Lower lobe of right lung (tissue), 2 donors: ENCODE measurements around the gene TTLL12. TPM values are rescaled to one million over a fixed set of nuclear protein-coding genes. Genes with fewer than 3 reads are reported as not detected.

Experiments
- ATAC-seq, 2 donors: fragments of 200-7000 bp; cut with Tn5 transposase; one replicate each; pipeline ENCODE4 v1.9.1; 2020 to 2022; ENCODE audit warnings: mild to moderate bottlenecking in 2 of 2, moderate library complexity in 2 of 2
- DNase-seq: peaks from one replicate; pipeline ENCODE4 v3.0.0-alpha.2; 2020
- H3K27ac ChIP-seq: fragments of 200-600 bp; one replicate; pipeline ENCODE4 v1.8.0; 2022
- H3K27me3 ChIP-seq: fragments of 200-600 bp; one replicate; pipeline ENCODE4 v1.8.0; 2022; ENCODE audit warnings: low read depth
- H3K36me3 ChIP-seq: fragments of 200-600 bp; one replicate; pipeline ENCODE4 v1.8.0; 2022; ENCODE audit warnings: mild to moderate bottlenecking
- H3K4me1 ChIP-seq: fragments of 200-600 bp; one replicate; pipeline ENCODE4 v1.8.0; 2022
- H3K4me3 ChIP-seq: fragments of 200-600 bp; one replicate; pipeline ENCODE4 v1.8.0; 2022; ENCODE audit warnings: mild to moderate bottlenecking
- H3K9me3 ChIP-seq: fragments of 200-600 bp; one replicate; pipeline ENCODE4 v1.8.0; 2022
- intact Hi-C: fragments of 100-400 bp; cut with DNase I; formaldehyde crosslinking; loops from one replicate; pipeline ENCODE4 v1.11.0; 2022
- long read RNA-seq: library from polyadenylated mRNA; unstranded; transcript quantifications from one replicate; pipeline ENCODE4 v2.0.0, GENCODE V29; 2021
- total RNA-seq: library from RNA; stranded (reverse); fragmentation: NEBNext Ultra II Directional; extraction: Animal tissue kit (Norgen Biotek cat#: 25700); gene quantifications from one replicate; pipeline ENCODE4 v1.2.1, GENCODE V29; 2021
- TF ChIP-seq, protein P1 (sequence below): fragments of 200-600 bp; IDR thresholded peaks from one replicate; pipeline ENCODE4 v1.8.0; 2022; ENCODE audit warnings: antibody characterized with exemption, mild to moderate bottlenecking
- donor health status: DM: no; HTN: yes; CAD: no; lungs with severe emphysema.

The TTLL12 gene
- total RNA-seq = 21.6 TPM
- long read RNA-seq, transcript TTLL12-201 (14 exons, 3,385 nt) = major isoform, 49 of 80 reads
- long read RNA-seq, partial matches to known transcripts = 28 of 80 reads
- long read RNA-seq, other reads (novel, unspliced or antisense) = 3 of 80 reads

DNA sequence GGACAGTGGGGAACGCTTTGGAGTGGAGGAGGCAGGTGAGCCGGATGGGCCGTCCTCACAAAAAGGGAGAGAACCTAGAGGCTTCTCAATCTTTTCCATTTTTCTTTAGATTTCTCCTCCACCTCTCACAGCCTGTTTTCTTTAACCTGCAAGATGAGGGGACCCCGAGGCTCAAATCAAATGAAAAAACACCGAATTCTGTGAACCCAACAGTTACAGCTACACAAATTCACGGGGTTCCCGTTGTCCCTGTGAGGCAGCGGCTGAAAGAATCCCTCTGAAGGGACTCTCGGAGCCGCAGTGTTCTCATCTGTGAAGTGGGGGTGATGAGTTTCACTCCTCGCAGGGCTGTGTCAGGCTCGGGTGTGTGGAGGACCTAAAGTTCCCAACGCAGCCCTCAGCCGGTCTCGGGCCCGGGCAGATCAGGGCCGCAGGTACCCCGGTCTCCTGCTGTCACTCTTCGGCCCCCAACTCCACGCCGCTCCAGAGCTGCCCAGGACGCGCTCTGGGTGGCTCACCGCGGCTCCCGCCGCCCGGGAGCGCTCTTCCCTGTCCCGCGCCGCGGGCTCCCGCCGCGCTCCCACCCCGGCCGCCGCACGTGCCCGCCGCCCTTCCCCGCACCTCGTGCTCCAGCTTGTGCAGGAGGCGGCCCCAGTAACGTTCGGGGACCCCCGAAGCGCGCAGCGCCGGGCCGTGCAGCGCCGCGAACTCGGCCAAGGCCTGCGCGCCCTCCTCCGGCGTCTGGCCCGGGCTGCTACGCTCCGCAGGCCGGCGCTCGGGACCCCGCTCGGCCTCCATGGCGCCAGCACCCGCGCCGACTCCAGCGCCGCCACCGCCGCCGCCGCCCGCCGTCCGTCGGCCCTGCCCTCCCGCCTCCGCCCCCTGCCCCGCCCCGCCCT is at the start of gene TTLL12:
Gene TTLL12, minus strand, starts transcription at position 863 of the 899 bp plus-strand sequence. Its CDS starts 65 bp downstream, at position 798.
- H3K27ac ChIP-seq = peak within 1 kb of the TSS; percentile 90
- peak; percentile 76 for DNase-seq
- no peaks in the 10 kb centered on the region for H3K9me3 ChIP-seq
- ATAC-seq = peak; percentile 48 to 58
- peaks cover 19% of the 10 kb centered on the region for H3K4me1 ChIP-seq
- H3K27me3 ChIP-seq = no peaks in the 10 kb centered on the region
- TF ChIP-seq, protein P1, sequence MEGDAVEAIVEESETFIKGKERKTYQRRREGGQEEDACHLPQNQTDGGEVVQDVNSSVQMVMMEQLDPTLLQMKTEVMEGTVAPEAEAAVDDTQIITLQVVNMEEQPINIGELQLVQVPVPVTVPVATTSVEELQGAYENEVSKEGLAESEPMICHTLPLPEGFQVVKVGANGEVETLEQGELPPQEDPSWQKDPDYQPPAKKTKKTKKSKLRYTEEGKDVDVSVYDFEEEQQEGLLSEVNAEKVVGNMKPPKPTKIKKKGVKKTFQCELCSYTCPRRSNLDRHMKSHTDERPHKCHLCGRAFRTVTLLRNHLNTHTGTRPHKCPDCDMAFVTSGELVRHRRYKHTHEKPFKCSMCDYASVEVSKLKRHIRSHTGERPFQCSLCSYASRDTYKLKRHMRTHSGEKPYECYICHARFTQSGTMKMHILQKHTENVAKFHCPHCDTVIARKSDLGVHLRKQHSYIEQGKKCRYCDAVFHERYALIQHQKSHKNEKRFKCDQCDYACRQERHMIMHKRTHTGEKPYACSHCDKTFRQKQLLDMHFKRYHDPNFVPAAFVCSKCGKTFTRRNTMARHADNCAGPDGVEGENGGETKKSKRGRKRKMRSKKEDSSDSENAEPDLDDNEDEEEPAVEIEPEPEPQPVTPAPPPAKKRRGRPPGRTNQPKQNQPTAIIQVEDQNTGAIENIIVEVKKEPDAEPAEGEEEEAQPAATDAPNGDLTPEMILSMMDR = no peak
- H3K36me3 ChIP-seq = no peaks in the 10 kb centered on the region
- intact Hi-C loops = no loop called here
- peak within 1 kb of the TSS; percentile 78 for H3K4me3 ChIP-seq

- TF ChIP-seq, protein P1 = no peak
- no peak overlapping the region for H3K4me3 ChIP-seq
- intact Hi-C loops = no loop called here
Measured at GRCh38 chr22:43235445-43236409, 48.8 kb upstream of the TTLL12 start.

DNA sequence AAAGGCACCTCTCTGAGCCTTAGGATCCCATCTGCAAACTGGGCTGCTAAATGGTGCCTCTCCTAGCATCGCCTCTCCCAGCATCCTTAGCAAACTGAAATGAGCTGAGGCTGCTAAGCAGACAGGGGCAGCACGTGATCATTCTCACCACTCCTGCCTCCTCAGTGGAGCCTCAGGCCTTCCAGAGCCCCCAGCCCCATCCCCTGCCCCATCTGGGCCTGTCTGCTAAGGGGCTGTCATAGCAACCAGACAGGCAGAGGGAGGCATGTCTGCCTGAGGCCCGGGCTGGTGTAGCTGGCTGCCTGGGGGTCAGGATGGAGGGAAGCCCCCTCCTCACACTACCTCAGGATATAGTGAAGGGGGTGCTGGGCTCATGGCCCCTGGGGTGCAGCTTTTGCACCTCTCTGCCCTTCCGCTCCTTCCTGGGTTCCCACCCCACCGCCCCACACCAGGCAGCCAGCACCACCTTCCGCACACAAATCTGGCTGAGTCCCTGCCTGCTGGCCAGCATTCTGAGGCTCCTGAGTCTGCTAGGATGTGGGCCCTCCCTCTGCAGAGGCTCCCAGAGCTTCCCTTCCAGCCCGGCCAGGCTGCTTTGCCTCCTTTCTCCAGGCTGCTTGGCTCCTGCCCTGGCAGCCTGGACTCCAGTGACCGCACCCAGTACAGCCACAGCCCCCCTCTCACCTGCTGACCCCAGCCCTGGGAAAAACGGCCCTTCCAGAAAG is 47.5 kb upstream of the TTLL12 start:
- ATAC-seq = no peak
- no peak overlapping the region for H3K27ac ChIP-seq
- H3K9me3 ChIP-seq = no peaks in the 10 kb centered on the region
- no peaks in the 10 kb centered on the region for H3K27me3 ChIP-seq
- intact Hi-C loops = no loop called here
- TF ChIP-seq, protein P1 = no peak
- no peaks in the 10 kb centered on the region for H3K36me3 ChIP-seq
- no peak overlapping the region for H3K4me3 ChIP-seq
- DNase-seq = no peak
- peaks cover 29% of the 10 kb centered on the region for H3K4me1 ChIP-seq

More at GRCh38 chr22:43235445-43236409, 48.8 kb upstream of the TTLL12 start:
- peaks cover 42% of the 10 kb centered on the region for H3K4me1 ChIP-seq
- no peak for ATAC-seq
- no peak overlapping the region for H3K27ac ChIP-seq
- H3K36me3 ChIP-seq = no peaks in the 10 kb centered on the region
- H3K27me3 ChIP-seq = no peaks in the 10 kb centered on the region
- DNase-seq = no peak
- H3K9me3 ChIP-seq = no peaks in the 10 kb centered on the region

DNA sequence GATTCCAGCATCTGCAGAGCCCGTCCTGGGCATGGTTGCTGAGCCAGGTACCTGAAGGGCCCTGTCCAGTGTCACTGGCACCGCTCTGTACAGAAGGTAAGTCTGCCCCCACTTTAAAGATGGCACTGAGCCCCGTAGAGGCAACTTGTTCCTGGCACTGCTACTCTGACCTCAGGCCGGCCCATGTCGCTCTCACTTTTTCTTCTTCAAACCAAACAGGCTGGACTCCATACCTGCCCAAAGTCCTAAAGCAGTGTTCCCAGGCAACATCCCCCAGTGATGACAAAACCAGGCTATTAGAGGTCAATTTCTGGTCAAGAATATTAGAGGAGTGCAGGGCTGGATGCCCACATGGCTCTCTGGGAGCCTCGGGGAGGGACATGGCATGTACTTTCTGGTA is 46.6 kb upstream of the TTLL12 start:
- DNase-seq = no peak
- Histone ChIP-seq H3K4me3 (no peak overlapping the region), H3K27me3 (no peaks in the 10 kb centered on the region), H3K36me3 (no peaks in the 10 kb centered on the region), H3K27ac (no peak overlapping the region), H3K4me1 (peaks cover 20% of the 10 kb centered on the region), H3K9me3 (no peaks in the 10 kb centered on the region)
- intact Hi-C loops = no loop called here
- TF ChIP-seq, protein P1 = no peak
- ATAC-seq = no peak
